ENCODE data around the gene TRIM39. TPM values are rescaled to one million over a fixed set of nuclear protein-coding genes. Genes with fewer than 3 reads are reported as not detected.

Gene TRIM39
- total and polyA plus RNA-seq, 2 of the 4 experiments (the other 2 are of a cell fraction) = 7.5 to 10.0 TPM

Small RNAs within 50 kb of the gene (microRNA-seq; reads per million reads assigned to microRNA genes)
- gene HLA-N (ENCODE audit: insufficient read depth, insufficient read length) = not detected

Small RNAs within 50 kb of the gene (small RNA-seq; reads per million reads assigned to genes)
- gene HLA-N = 0 reads per million in 5 experiments

Other genes with a start within 250 kb of the TRIM39 start
- gene TRIM31, start 213.8 kb upstream of the TRIM39 start, total RNA-seq (2012; rRNA removed) = not detected in 2 replicates
- not detected in 2 replicates for gene TRIM31, start 213.8 kb upstream of the TRIM39 start, polyA plus RNA-seq (2012; rRNA removed)
- not detected in 2 replicates for gene TRIM40, start 190.8 kb upstream of the TRIM39 start, total RNA-seq (2012; rRNA removed)
- gene TRIM40, start 190.8 kb upstream of the TRIM39 start, polyA plus RNA-seq (2012; rRNA removed) = not detected in 2 replicates
- not detected in 2 replicates for gene TRIM10, start 165.7 kb upstream of the TRIM39 start, total RNA-seq (2012; rRNA removed)
- not detected in 2 replicates for gene TRIM10, start 165.7 kb upstream of the TRIM39 start, polyA plus RNA-seq (2012; rRNA removed)
- gene TRIM15, start 163.4 kb upstream of the TRIM39 start, total RNA-seq (2012; rRNA removed) = not detected in 2 replicates
- gene TRIM15, start 163.4 kb upstream of the TRIM39 start, polyA plus RNA-seq (2012; rRNA removed) = not detected in 2 replicates
- gene TRIM26, start 113.5 kb upstream of the TRIM39 start, total RNA-seq (2012; rRNA removed) = 22.6 and 23.3 TPM in 2 replicates
- gene TRIM26, start 113.5 kb upstream of the TRIM39 start, polyA plus RNA-seq (2012; rRNA removed) = 23.8 and 24.6 TPM in 2 replicates
- 20.6 and 28.9 TPM in 2 replicates for gene RPP21, start 18.2 kb downstream of the TRIM39 start, total RNA-seq (2012; rRNA removed)
- gene RPP21, start 18.2 kb downstream of the TRIM39 start, polyA plus RNA-seq (2012; rRNA removed) = 79.1 and 96.7 TPM in 2 replicates
- gene HLA-E, start 162.6 kb downstream of the TRIM39 start, total RNA-seq (2012; rRNA removed) = 84.8 and 85.8 TPM in 2 replicates
- gene HLA-E, start 162.6 kb downstream of the TRIM39 start, polyA plus RNA-seq (2012; rRNA removed) = 83.6 and 91.4 TPM in 2 replicates
- gene GNL1, start 229.6 kb downstream of the TRIM39 start, total RNA-seq (2012; rRNA removed) = 33.9 and 40.5 TPM in 2 replicates
- 43.7 and 44.0 TPM in 2 replicates for gene GNL1, start 229.6 kb downstream of the TRIM39 start, polyA plus RNA-seq (2012; rRNA removed)
- gene PRR3, start 230.4 kb downstream of the TRIM39 start, total RNA-seq (2012; rRNA removed) = 7.2 TPM in 2 replicates
- gene PRR3, start 230.4 kb downstream of the TRIM39 start, polyA plus RNA-seq (2012; rRNA removed) = 16.7 and 17.3 TPM in 2 replicates
- gene ABCF1, start 244.5 kb downstream of the TRIM39 start, total RNA-seq (2012; rRNA removed) = 47.5 and 48.6 TPM in 2 replicates
- 35.8 and 39.1 TPM in 2 replicates for gene ABCF1, start 244.5 kb downstream of the TRIM39 start, polyA plus RNA-seq (2012; rRNA removed)

Measured in IMR-90 (cell line).